Astrocyte (in vitro differentiated cells and primary cell): ENCODE measurements around the gene WSCD2.

Source experiments
- CTCF ChIP-seq: IDR thresholded peaks from 2 replicates; pipeline ENCODE4 v1.5.1; 2011; ENCODE audit warnings: low read depth, mild to moderate bottlenecking, inconsistent platforms, low read length, moderate library complexity; ENCODE audit not compliant: insufficient read depth
- EZH2 ChIP-seq: IDR thresholded peaks from 2 replicates; pipeline ENCODE4 v1.6.1; 2012; ENCODE audit warnings: mild to moderate bottlenecking, low read length, inconsistent platforms; ENCODE audit not compliant: insufficient read depth

- TF ChIP-seq CTCF (no peak), EZH2 (no peak)
These were observed 41.2 kb upstream of the WSCD2 start for GRCh38 chr12:108087900-108088299.
